ENCODE results near the gene SIPA1L2. TPM values are rescaled to one million over a fixed set of nuclear protein-coding genes. Genes with fewer than 3 reads are reported as not detected.

SIPA1L2 gene
- 14.3 TPM for polyA plus RNA-seq
- long read RNA-seq, donor 1, partial matches to known transcripts = 0 of 2 reads
- long read RNA-seq, donor 1, other reads (novel, unspliced or antisense) = 0 of 2 reads
- long read RNA-seq, donor 2 = 0 reads
- long read RNA-seq, donor 3 = 0 reads
- long read RNA-seq, donor 4 = 0 reads
- long read RNA-seq, donor 5, partial matches to known transcripts = 0 of 1 reads
- long read RNA-seq, donor 5, other reads (novel, unspliced or antisense) = 0 of 1 reads
- long read RNA-seq, donor 6, partial matches to known transcripts = 0 of 1 reads
- long read RNA-seq, donor 6, other reads (novel, unspliced or antisense) = 0 of 1 reads
- long read RNA-seq, donor 7, partial matches to known transcripts = 0 of 1 reads
- long read RNA-seq, donor 7, other reads (novel, unspliced or antisense) = 0 of 1 reads
- long read RNA-seq, donor 8 = 0 reads
- long read RNA-seq, donor 9 = 0 reads
- long read RNA-seq, donor 10 = 0 reads
- long read RNA-seq, donor 11, partial matches to known transcripts = 0 of 1 reads
- long read RNA-seq, donor 11, other reads (novel, unspliced or antisense) = 0 of 1 reads

GRCh38 chr1:232630047-232630893 lies at the start of gene SIPA1L2:
TSS of gene SIPA1L2 (minus strand) at chr1:232630133. CDS start at chr1:232515339, 114,794 bp downstream.
- DNase-seq = peak; percentile 94 to 97
- Histone ChIP-seq H3K4me3 (ENCODE audit: low read length) (peak within 1 kb of the TSS; percentile 75), H3K9me3 (ENCODE audit: control insufficient read depth, low read depth, low read length) (no peaks in the 10 kb centered on the region), H3K36me3 (ENCODE audit: control insufficient read depth, insufficient read depth, low read length) (no peaks in the 10 kb centered on the region), H3K4me1 (ENCODE audit: control insufficient read depth, insufficient read depth, low read length) (peaks cover 7% of the 10 kb centered on the region), H3K27ac (ENCODE audit: low read length) (peak within 1 kb of the TSS; percentile 78), H3K27me3 (ENCODE audit: control insufficient read depth, insufficient read depth, low read length) (no peaks in the 10 kb centered on the region)
- WGBS (ENCODE audit: insufficient coverage, low lambda C conversion rate) = no CpG with 5 or more reads among the region's 98 CpGs

- 20% methylated on average over 1 of the region's 9 CpGs for WGBS (ENCODE audit: insufficient coverage, low lambda C conversion rate)
- peak; percentile 46 to 75 for DNase-seq
- H3K4me3 ChIP-seq (ENCODE audit: low read length) = no peak overlapping the region
- H3K9me3 ChIP-seq (ENCODE audit: control insufficient read depth, low read depth, low read length) = no peaks in the 10 kb centered on the region
- peaks cover 15% of the 10 kb centered on the region for H3K4me1 ChIP-seq (ENCODE audit: control insufficient read depth, insufficient read depth, low read length)
- no peaks in the 10 kb centered on the region for H3K27me3 ChIP-seq (ENCODE audit: control insufficient read depth, insufficient read depth, low read length)
- H3K27ac ChIP-seq (ENCODE audit: low read length) = peak overlapping the region; percentile 25
- no peaks in the 10 kb centered on the region for H3K36me3 ChIP-seq (ENCODE audit: control insufficient read depth, insufficient read depth, low read length)
These were observed 48.4 kb upstream of the SIPA1L2 start for GRCh38 chr1:232678185-232678886.

- no peak for DNase-seq
- no peak overlapping the region for H3K27ac ChIP-seq (ENCODE audit: low read length)
- WGBS (ENCODE audit: insufficient coverage, low lambda C conversion rate) = no CpG with 5 or more reads among the region's 2 CpGs
- H3K4me3 ChIP-seq (ENCODE audit: low read length) = no peak overlapping the region
- no peaks in the 10 kb centered on the region for H3K27me3 ChIP-seq (ENCODE audit: control insufficient read depth, insufficient read depth, low read length)
- H3K4me1 ChIP-seq (ENCODE audit: control insufficient read depth, insufficient read depth, low read length) = peaks cover 10% of the 10 kb centered on the region
- no peaks in the 10 kb centered on the region for H3K9me3 ChIP-seq (ENCODE audit: control insufficient read depth, low read depth, low read length)
- no peaks in the 10 kb centered on the region for H3K36me3 ChIP-seq (ENCODE audit: control insufficient read depth, insufficient read depth, low read length)
These were observed 46.4 kb upstream of the SIPA1L2 start for GRCh38 chr1:232676307-232676706.

- Histone ChIP-seq H3K9me3 (ENCODE audit: control insufficient read depth, low read depth, low read length) (no peaks in the 10 kb centered on the region), H3K36me3 (ENCODE audit: control insufficient read depth, insufficient read depth, low read length) (no peaks in the 10 kb centered on the region), H3K4me3 (ENCODE audit: low read length) (no peak overlapping the region), H3K27me3 (ENCODE audit: control insufficient read depth, insufficient read depth, low read length) (no peaks in the 10 kb centered on the region), H3K27ac (ENCODE audit: low read length) (no peak overlapping the region), H3K4me1 (ENCODE audit: control insufficient read depth, insufficient read depth, low read length) (peaks cover 9% of the 10 kb centered on the region)
- WGBS (ENCODE audit: insufficient coverage, low lambda C conversion rate) = 83% methylated on average over 1 of the region's 1 CpG
- no peak for DNase-seq
These were observed 46.0 kb upstream of the SIPA1L2 start for GRCh38 chr1:232675898-232676297.

- Histone ChIP-seq H3K27me3 (ENCODE audit: control insufficient read depth, insufficient read depth, low read length) (no peaks in the 10 kb centered on the region), H3K4me1 (ENCODE audit: control insufficient read depth, insufficient read depth, low read length) (peaks cover 9% of the 10 kb centered on the region), H3K9me3 (ENCODE audit: control insufficient read depth, low read depth, low read length) (no peaks in the 10 kb centered on the region), H3K4me3 (ENCODE audit: low read length) (no peak overlapping the region), H3K27ac (ENCODE audit: low read length) (no peak overlapping the region), H3K36me3 (ENCODE audit: control insufficient read depth, insufficient read depth, low read length) (no peaks in the 10 kb centered on the region)
- no peak for DNase-seq
- no CpG with 5 or more reads among the region's 5 CpGs for WGBS (ENCODE audit: insufficient coverage, low lambda C conversion rate)
These were observed 45.3 kb upstream of the SIPA1L2 start for GRCh38 chr1:232675260-232675659.

GRCh38 chr1:232673256-232673655 lies 43.3 kb upstream of the SIPA1L2 start:
- no peaks in the 10 kb centered on the region for H3K27me3 ChIP-seq (ENCODE audit: control insufficient read depth, insufficient read depth, low read length)
- H3K4me3 ChIP-seq (ENCODE audit: low read length) = no peak overlapping the region
- peaks cover 3% of the 10 kb centered on the region for H3K4me1 ChIP-seq (ENCODE audit: control insufficient read depth, insufficient read depth, low read length)
- H3K9me3 ChIP-seq (ENCODE audit: control insufficient read depth, low read depth, low read length) = no peaks in the 10 kb centered on the region
- WGBS (ENCODE audit: insufficient coverage, low lambda C conversion rate) = no CpG with 5 or more reads among the region's 6 CpGs
- H3K27ac ChIP-seq (ENCODE audit: low read length) = no peak overlapping the region
- H3K36me3 ChIP-seq (ENCODE audit: control insufficient read depth, insufficient read depth, low read length) = no peaks in the 10 kb centered on the region
- DNase-seq = no peak

GRCh38 chr1:232669981-232670747 lies 40.2 kb upstream of the SIPA1L2 start:
- Histone ChIP-seq H3K9me3 (ENCODE audit: control insufficient read depth, low read depth, low read length) (no peaks in the 10 kb centered on the region), H3K4me1 (ENCODE audit: control insufficient read depth, insufficient read depth, low read length) (no peaks in the 10 kb centered on the region), H3K36me3 (ENCODE audit: control insufficient read depth, insufficient read depth, low read length) (no peaks in the 10 kb centered on the region), H3K27ac (ENCODE audit: low read length) (no peak overlapping the region), H3K4me3 (ENCODE audit: low read length) (no peak overlapping the region), H3K27me3 (ENCODE audit: control insufficient read depth, insufficient read depth, low read length) (no peaks in the 10 kb centered on the region)
- 84% methylated on average over 4 of the region's 11 CpGs for WGBS (ENCODE audit: insufficient coverage, low lambda C conversion rate)
- DNase-seq = no peak

- no peak for DNase-seq
- Histone ChIP-seq H3K36me3 (ENCODE audit: control insufficient read depth, insufficient read depth, low read length) (no peaks in the 10 kb centered on the region), H3K27me3 (ENCODE audit: control insufficient read depth, insufficient read depth, low read length) (no peaks in the 10 kb centered on the region), H3K9me3 (ENCODE audit: control insufficient read depth, low read depth, low read length) (no peaks in the 10 kb centered on the region), H3K4me1 (ENCODE audit: control insufficient read depth, insufficient read depth, low read length) (no peaks in the 10 kb centered on the region), H3K27ac (ENCODE audit: low read length) (no peak overlapping the region), H3K4me3 (ENCODE audit: low read length) (no peak overlapping the region)
- 100% methylated on average over 3 of the region's 4 CpGs for WGBS (ENCODE audit: insufficient coverage, low lambda C conversion rate)
These were observed 37.8 kb upstream of the SIPA1L2 start for GRCh38 chr1:232667778-232668165.

- Histone ChIP-seq H3K36me3 (ENCODE audit: control insufficient read depth, insufficient read depth, low read length) (no peaks in the 10 kb centered on the region), H3K4me3 (ENCODE audit: low read length) (no peak overlapping the region), H3K9me3 (ENCODE audit: control insufficient read depth, low read depth, low read length) (no peaks in the 10 kb centered on the region), H3K4me1 (ENCODE audit: control insufficient read depth, insufficient read depth, low read length) (no peaks in the 10 kb centered on the region), H3K27ac (ENCODE audit: low read length) (no peak overlapping the region), H3K27me3 (ENCODE audit: control insufficient read depth, insufficient read depth, low read length) (no peaks in the 10 kb centered on the region)
- peak in 1 of 2 donors; percentile 37 for DNase-seq
- 80% methylated on average over 1 of the region's 3 CpGs for WGBS (ENCODE audit: insufficient coverage, low lambda C conversion rate)
These were observed 37.3 kb upstream of the SIPA1L2 start for GRCh38 chr1:232667094-232667777.
